IMR-90 (cell line): ENCODE results near the gene SLAMF7. TPM values are rescaled to one million over a fixed set of nuclear protein-coding genes. Genes with fewer than 3 reads are reported as not detected.

ENCODE experiments used
- ATAC-seq: fragments of 200-7000 bp; cut with Tn5 transposase; 2 replicates; pipeline ENCODE4 v1.9.1; 2020; ENCODE audit warnings: low read depth, mild to moderate bottlenecking, moderate library complexity
- BruUV-seq: library from RNA; stranded (reverse); fragments of 400-500 nt; replicated peaks from 2 replicates; lab custom pipeline; 2021; lab: Mats Ljungman, UMichigan
- CTCF ChIA-PET: fragments of 300-600 bp; formaldehyde crosslinking; extraction: SDS; loops from one replicate; lab custom pipeline; 2021; ENCODE audit warnings: antibody characterized with exemption; lab: Yijun Ruan, JAX
- POLR2A ChIA-PET: fragments of 300-600 bp; sonication (Branson Sonifier 250); formaldehyde crosslinking; loops from one replicate; lab custom pipeline; 2022; ENCODE audit warnings: antibody characterized with exemption; ENCODE audit not compliant: unreplicated experiment; lab: Charles Lee
- DNase-seq: peaks from one replicate; pipeline ENCODE4 v3.0.0; 2013
- H2AFZ ChIP-seq: replicated peaks from 2 replicates; pipeline ENCODE3; 2013; ENCODE audit warnings: low read length, mild to moderate bottlenecking; ENCODE audit not compliant: poor library complexity
- H2AK5ac ChIP-seq: 2 replicates; pipeline ENCODE4 v1.6.1; 2013; ENCODE audit warnings: low read depth, low read length, inconsistent platforms
- H2AK9ac ChIP-seq: replicated peaks from 2 replicates; pipeline ENCODE3; 2013; ENCODE audit warnings: mild to moderate bottlenecking, low read depth, low read length, moderate library complexity; ENCODE audit not compliant: poor library complexity
- H2BK120ac ChIP-seq: 2 replicates; pipeline ENCODE4 v1.6.1; 2013; ENCODE audit warnings: low read depth, low read length, inconsistent platforms
- H2BK15ac ChIP-seq: 3 replicates; pipeline ENCODE4 v1.6.1; 2013; ENCODE audit warnings: low read depth, low read length, inconsistent platforms
- H2BK20ac ChIP-seq: 2 replicates; pipeline ENCODE4 v1.6.1; 2013; ENCODE audit warnings: low read depth, mild to moderate bottlenecking, inconsistent platforms, low read length, moderate library complexity
- H2BK5ac ChIP-seq: 2 replicates; pipeline ENCODE4 v1.6.1; 2013; ENCODE audit warnings: mild to moderate bottlenecking, low read depth, low read length, inconsistent platforms; ENCODE audit not compliant: poor library complexity, severe bottlenecking
- H3K14ac ChIP-seq: replicated peaks from 2 replicates; pipeline ENCODE4 v1.6.1; 2013; ENCODE audit warnings: low read depth, low read length, inconsistent platforms
- H3K18ac ChIP-seq: 2 replicates; pipeline ENCODE4 v1.6.1; 2013; ENCODE audit warnings: low read depth, low read length, control low read depth
- H3K23ac ChIP-seq: 2 replicates; pipeline ENCODE4 v1.6.1; 2013; ENCODE audit warnings: low read depth, low read length, inconsistent platforms
- H3K27ac ChIP-seq: 2 replicates; pipeline ENCODE4 v1.5.1; 2013; ENCODE audit warnings: mild to moderate bottlenecking, control low read depth, low read length; ENCODE audit not compliant: insufficient read depth
- H3K27me3 ChIP-seq: 2 replicates; pipeline ENCODE4 v1.6.1; 2013; ENCODE audit warnings: low read length; ENCODE audit not compliant: control insufficient read depth, insufficient read depth
- H3K36me3 ChIP-seq: 2 replicates; pipeline ENCODE4 v1.6.1; 2013; ENCODE audit warnings: low read length, mixed read lengths; ENCODE audit not compliant: control insufficient read depth, insufficient read depth
- H3K4ac ChIP-seq: 2 replicates; pipeline ENCODE4 v1.6.1; 2013; ENCODE audit warnings: low read depth, low read length, inconsistent platforms
- H3K4me1 ChIP-seq: 2 replicates; pipeline ENCODE4 v1.6.1; 2013; ENCODE audit warnings: low read length, mixed read lengths; ENCODE audit not compliant: control insufficient read depth, insufficient read depth
- H3K4me2 ChIP-seq: 2 replicates; pipeline ENCODE4 v1.6.1; 2013; ENCODE audit warnings: low read depth, mild to moderate bottlenecking, control low read depth, low read length, moderate library complexity
- H3K4me3 ChIP-seq: 2 replicates; pipeline ENCODE4 v1.5.1; 2013; ENCODE audit warnings: low read depth, mild to moderate bottlenecking, control low read depth, low read length, moderate library complexity; ENCODE audit not compliant: insufficient read depth
- H3K56ac ChIP-seq: 2 replicates; pipeline ENCODE4 v1.6.1; 2013; ENCODE audit warnings: low read length, inconsistent platforms; ENCODE audit not compliant: insufficient read depth; ENCODE audit errors: extremely low read depth
- H3K79me1 ChIP-seq, 2 experiments: 2 replicates each; pipeline ENCODE4 v1.6.1; 2013; ENCODE audit warnings: low read length in 2 of 2, inconsistent platforms in 1 of 2, low read depth in 1 of 2
- H3K9ac ChIP-seq: 2 replicates; pipeline ENCODE4 v1.6.1; 2013; ENCODE audit warnings: low read depth, low read length, control low read depth
- H3K9me1 ChIP-seq: 2 replicates; pipeline ENCODE4 v1.6.1; 2013; ENCODE audit warnings: low read length, inconsistent platforms; ENCODE audit not compliant: insufficient read depth
- H3K9me3 ChIP-seq: 2 replicates; pipeline ENCODE4 v1.6.1; 2013; ENCODE audit warnings: low read length; ENCODE audit not compliant: control insufficient read depth, insufficient read depth
- H4K20me1 ChIP-seq: 2 replicates; pipeline ENCODE4 v1.6.1; 2013; ENCODE audit warnings: low read length, inconsistent platforms; ENCODE audit not compliant: insufficient read depth
- H4K5ac ChIP-seq: 2 replicates; pipeline ENCODE4 v1.6.1; 2013; ENCODE audit warnings: mild to moderate bottlenecking, low read depth, low read length, control low read depth
- H4K8ac ChIP-seq, 2 experiments: 2 replicates each; pipeline ENCODE4 v1.6.1; 2013; ENCODE audit warnings: low read depth in 2 of 2, low read length in 2 of 2, control low read depth in 1 of 2, inconsistent platforms in 1 of 2
- H4K91ac ChIP-seq: 2 replicates; pipeline ENCODE4 v1.6.1; 2013; ENCODE audit warnings: low read depth, low read length, inconsistent platforms; ENCODE audit not compliant: insufficient read depth
- BHLHE40 ChIP-seq: fragments of 150-350 bp; IDR thresholded peaks from 2 replicates; pipeline ENCODE4 v1.6.1; 2016; ENCODE audit warnings: mild to moderate bottlenecking, low read depth, low read length
- MAFK ChIP-seq: IDR thresholded peaks from 2 replicates; pipeline ENCODE4 v1.6.1; 2012; ENCODE audit warnings: low read depth, low read length, improper control_type of control experiment
- NFE2L2 ChIP-seq: fragments of 150-350 bp; IDR thresholded peaks from 2 replicates; pipeline ENCODE4 v1.6.1; 2016; ENCODE audit warnings: low read depth, mild to moderate bottlenecking, low read length
- RCOR1 ChIP-seq: IDR thresholded peaks from 2 replicates; pipeline ENCODE4 v1.6.1; 2012; ENCODE audit warnings: mild to moderate bottlenecking, low read length, improper control_type of control experiment; ENCODE audit not compliant: insufficient replicate concordance
- RFX5 ChIP-seq: IDR thresholded peaks from 2 replicates; pipeline ENCODE4 v1.8.0; 2012; ENCODE audit warnings: low read depth, mild to moderate bottlenecking, low read length, moderate library complexity
- WGBS, 2 experiments: methylation state at CpG; one replicate each; pipeline versions ENCODE4 v1.1.5 to v1.1.7; 2013; ENCODE audit warnings: missing lambda C conversion rate in 2 of 2; ENCODE audit not compliant: insufficient read length in 1 of 2; ENCODE audit errors: extremely low coverage in 2 of 2; 5-methylcytosine and 5-hydroxymethylcytosine counted together
- dilution Hi-C: fragments of 300-500 bp; cut with HindIII; formaldehyde crosslinking; loops from one replicate; pipeline ENCODE4 v1.14.3; 2018; ENCODE audit warnings: low sequenced_read_pairs; ENCODE audit not compliant: unreplicated experiment
- in situ Hi-C: fragments of 300-500 bp; cut with MboI; formaldehyde crosslinking; loops from 3 replicates; pipeline ENCODE4 v1.14.3; 2019; ENCODE audit warnings: low sequenced_read_pairs, inconsistent platforms, mixed read lengths
- intact Hi-C: fragments of 100-400 bp; cut with micrococcal nuclease; formaldehyde crosslinking; loops from 2 replicates; pipeline ENCODE4 v1.10.0; 2022
- polyA plus RNA-seq, 3 experiments: library from polyadenylated mRNA; depleted of rRNA; stranded (reverse); fragments of >200 nt; gene quantifications; 2 replicates each; pipeline ENCODE4 v1.2.3, GENCODE V29; 2012; ENCODE audit warnings: low replicate concordance in 1 of 3
- total RNA-seq: library from RNA; depleted of rRNA; stranded (reverse); fragments of >200 nt; gene quantifications from 2 replicates; pipeline ENCODE4 v1.2.3, GENCODE V29; 2012

Gene SLAMF7
- total and polyA plus RNA-seq, 2 of the 4 experiments (the other 2 are of a cell fraction): not detected

DNA sequence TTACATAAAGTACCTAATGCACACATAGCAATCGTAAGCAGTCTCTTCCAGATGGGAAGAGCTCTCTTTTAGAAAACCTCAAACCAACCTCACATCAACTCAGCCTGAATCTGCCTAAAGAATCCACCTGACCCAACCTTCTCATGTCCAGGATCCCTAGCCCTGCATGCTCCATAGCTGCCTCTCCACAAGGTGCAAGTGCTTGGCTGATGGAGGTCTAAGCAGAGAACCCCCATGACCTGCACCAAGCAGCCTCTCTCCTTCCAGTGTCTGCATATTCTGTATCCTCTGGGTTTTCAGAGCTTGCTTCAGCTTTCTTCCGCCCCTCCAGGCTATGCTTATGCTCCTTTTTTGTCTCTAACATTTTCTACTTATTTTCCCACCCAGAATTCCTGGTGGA is 59.4 kb downstream of the SLAMF7 start:
- no peak overlapping the region for H2BK15ac ChIP-seq
- no peak overlapping the region for H3K23ac ChIP-seq
- H3K27ac ChIP-seq: no peak overlapping the region
- H4K8ac ChIP-seq: no peak overlapping the region
- ATAC-seq (no peak), DNase-seq (no peak)
- POLR2A ChIA-PET: no interaction called here
- intact Hi-C loops: no loop called here
- WGBS, 2 experiments: 0% methylated on average over 1 of the region's 2 CpGs; no CpG with 5 or more reads in 1 of the 2 experiments
- H2AK9ac ChIP-seq: no peak overlapping the region
- no peak overlapping the region for H4K5ac ChIP-seq
- H3K9me1 ChIP-seq: no peaks in the 10 kb centered on the region
- H3K36me3 ChIP-seq: no peaks in the 10 kb centered on the region
- no peaks in the 10 kb centered on the region for H3K9me3 ChIP-seq
- no peak overlapping the region for H3K18ac ChIP-seq
- BruUV-seq: no TSS peak
- no peak overlapping the region for H2BK20ac ChIP-seq
- no peak overlapping the region for H3K4ac ChIP-seq
- dilution Hi-C loops: no loop called here
- no peak overlapping the region for H2AFZ ChIP-seq
- H2BK5ac ChIP-seq: no peak overlapping the region
- TF ChIP-seq BHLHE40 (no peak), RFX5 (no peak), NFE2L2 (no peak), MAFK (no peak), RCOR1 (no peak)
- no peak overlapping the region for H2BK120ac ChIP-seq
- no peak overlapping the region for H3K9ac ChIP-seq
- H4K91ac ChIP-seq: no peak overlapping the region
- no peak overlapping the region for H3K4me3 ChIP-seq
- no peaks in the 10 kb centered on the region for H4K20me1 ChIP-seq
- H3K4me2 ChIP-seq: no peak overlapping the region
- CTCF ChIA-PET: no interaction called here
- H3K14ac ChIP-seq: no peak overlapping the region
- H3K79me1 ChIP-seq: no peaks in the 10 kb centered on the region
- H3K27me3 ChIP-seq: no peaks in the 10 kb centered on the region
- no peaks in the 10 kb centered on the region for H3K4me1 ChIP-seq
- H2AK5ac ChIP-seq: no peak overlapping the region
- H3K56ac ChIP-seq: no peak overlapping the region
- in situ Hi-C loops: no loop called here
